GM13977 (cell line): ENCODE results near the gene C20orf141.

Experiments
- DNase-seq: peaks from one replicate; pipeline ENCODE4 v3.0.0; 2012; ENCODE audit warnings: low spot score
- in situ Hi-C: fragments of 300-500 bp; cut with MboI; formaldehyde crosslinking; loops from one replicate; pipeline ENCODE4 v1.12.0; 2022; ENCODE audit warnings: low sequenced_read_pairs, low pct_unique_long_range_greater_than_20kb, mixed read lengths, inconsistent platforms; ENCODE audit not compliant: unreplicated experiment
- TF ChIP-seq, protein P1 (sequence below): IDR thresholded peaks from 2 replicates; pipeline ENCODE4 v1.5.1; 2012; ENCODE audit warnings: mild to moderate bottlenecking, control low read depth; ENCODE audit not compliant: insufficient read depth; ENCODE audit errors: extremely low read depth, missing control alignments

The C20orf141 gene

DNA sequence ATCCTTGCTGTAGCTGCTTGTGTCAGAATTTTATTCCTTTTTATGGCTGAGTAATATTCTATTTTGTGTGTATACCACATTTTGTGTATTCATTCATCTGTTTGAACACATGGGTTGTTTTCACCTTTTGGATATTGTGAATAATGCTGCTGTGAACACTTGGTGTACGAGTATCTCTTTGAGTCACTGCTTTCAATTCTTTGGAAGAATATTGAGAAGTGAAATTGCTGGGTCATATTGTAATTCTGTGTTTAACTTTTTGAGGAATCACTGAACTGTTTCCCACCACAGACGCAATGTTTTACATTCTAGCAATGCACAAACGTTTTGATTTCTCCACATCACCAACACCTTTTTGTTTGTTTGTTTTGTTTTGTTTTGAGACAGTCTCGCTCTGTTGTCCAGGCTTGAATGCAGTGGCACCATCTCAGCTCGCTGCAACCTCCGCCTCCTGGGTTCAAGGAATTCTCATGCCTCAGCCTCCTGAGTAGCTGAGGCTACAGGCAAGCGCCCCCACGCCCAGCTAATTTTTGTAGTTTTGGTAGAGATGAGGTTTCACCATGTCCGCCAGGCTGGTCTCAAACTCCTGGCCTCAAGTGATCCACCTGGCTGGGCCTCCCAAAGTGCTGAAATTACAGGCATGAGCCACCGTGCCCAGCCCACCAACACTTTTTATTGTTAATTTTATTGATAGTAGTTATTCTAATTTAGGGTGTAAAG lies 36.0 kb upstream of the C20orf141 start:
- TF ChIP-seq, protein P1, sequence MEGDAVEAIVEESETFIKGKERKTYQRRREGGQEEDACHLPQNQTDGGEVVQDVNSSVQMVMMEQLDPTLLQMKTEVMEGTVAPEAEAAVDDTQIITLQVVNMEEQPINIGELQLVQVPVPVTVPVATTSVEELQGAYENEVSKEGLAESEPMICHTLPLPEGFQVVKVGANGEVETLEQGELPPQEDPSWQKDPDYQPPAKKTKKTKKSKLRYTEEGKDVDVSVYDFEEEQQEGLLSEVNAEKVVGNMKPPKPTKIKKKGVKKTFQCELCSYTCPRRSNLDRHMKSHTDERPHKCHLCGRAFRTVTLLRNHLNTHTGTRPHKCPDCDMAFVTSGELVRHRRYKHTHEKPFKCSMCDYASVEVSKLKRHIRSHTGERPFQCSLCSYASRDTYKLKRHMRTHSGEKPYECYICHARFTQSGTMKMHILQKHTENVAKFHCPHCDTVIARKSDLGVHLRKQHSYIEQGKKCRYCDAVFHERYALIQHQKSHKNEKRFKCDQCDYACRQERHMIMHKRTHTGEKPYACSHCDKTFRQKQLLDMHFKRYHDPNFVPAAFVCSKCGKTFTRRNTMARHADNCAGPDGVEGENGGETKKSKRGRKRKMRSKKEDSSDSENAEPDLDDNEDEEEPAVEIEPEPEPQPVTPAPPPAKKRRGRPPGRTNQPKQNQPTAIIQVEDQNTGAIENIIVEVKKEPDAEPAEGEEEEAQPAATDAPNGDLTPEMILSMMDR: no peak
- in situ Hi-C loops: no loop called here
- DNase-seq: peak; percentile 15

DNA sequence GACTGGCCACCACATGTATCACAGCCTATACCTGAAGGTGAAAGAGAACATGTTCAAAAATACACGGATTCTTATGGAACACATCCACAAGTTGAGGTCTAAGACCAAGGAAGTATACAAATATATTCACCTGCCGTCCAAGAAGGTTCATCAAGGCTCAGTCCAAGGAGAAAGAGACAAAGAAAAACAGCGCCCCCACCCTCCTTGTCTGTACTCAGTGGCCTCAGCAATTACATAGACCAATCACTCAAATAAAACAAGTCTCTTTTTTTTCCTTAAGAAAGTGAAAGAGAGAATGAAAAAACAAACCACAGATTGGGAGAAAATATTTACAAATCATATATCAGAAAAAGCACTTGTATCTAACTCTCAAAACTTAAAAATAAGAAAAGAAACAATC lies 33.8 kb upstream of the C20orf141 start:
- in situ Hi-C loops: no loop called here
- TF ChIP-seq, protein P1: no peak
- DNase-seq: no peak

- TF ChIP-seq, protein P1: no peak
These were observed 30.8 kb upstream of the C20orf141 start for GRCh38 chr20:2783908-2784566.

GRCh38 chr20:2793471-2793870 lies 21.3 kb upstream of the C20orf141 start:
- peak; percentile 6 for DNase-seq
- in situ Hi-C loops: no loop called here
- TF ChIP-seq, protein P1: no peak

More at GRCh38 chr20:2783908-2784566, 30.8 kb upstream of the C20orf141 start:
- no peak for DNase-seq
- in situ Hi-C loops: no loop called here

- TF ChIP-seq, protein P1: no peak
- in situ Hi-C loops: no loop called here
- peak; percentile 12 for DNase-seq
These were observed 20.5 kb upstream of the C20orf141 start for GRCh38 chr20:2794202-2794748.

DNA sequence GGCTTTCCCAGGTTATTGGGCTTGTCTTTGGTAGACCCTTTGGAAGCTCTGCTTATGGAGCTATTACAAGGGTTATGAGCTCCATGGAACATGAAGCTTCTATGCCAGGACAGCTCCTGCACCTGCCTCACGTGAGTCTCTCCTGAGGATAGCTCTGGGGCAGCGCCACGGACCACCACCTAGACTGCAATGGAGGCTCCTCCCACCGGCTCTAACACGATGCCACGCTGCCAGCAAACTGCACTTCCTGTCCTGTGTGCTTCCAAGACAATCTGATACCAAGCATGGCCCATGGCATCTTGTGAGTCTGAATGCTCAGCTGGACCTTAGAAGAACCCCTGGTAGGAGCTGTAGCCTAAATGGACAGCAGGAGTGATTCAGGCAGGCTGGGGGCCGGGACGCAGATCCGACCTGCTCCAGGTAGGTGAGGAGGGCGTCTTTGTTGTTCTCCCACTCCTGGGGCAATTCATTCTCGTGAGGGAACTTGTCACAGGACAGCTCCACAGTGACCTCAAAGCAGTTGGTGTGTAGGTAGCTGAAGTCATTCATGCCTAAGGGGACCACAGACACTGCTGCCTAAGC lies 19.8 kb upstream of the C20orf141 start:
- in situ Hi-C loops: no loop called here
- DNase-seq: peak; percentile 9
- TF ChIP-seq, protein P1: no peak
